Measurements from ENCODE around the gene PRDM1.

GRCh38 chr6:106107043-106107613, 21.0 kb downstream of the PRDM1 start:
- TF ChIP-seq CTCF (CRISPR knock-in tag; IDR thresholded peaks at IDR 0.05) (no peak), ZBTB38 (CRISPR knock-in tag; IDR thresholded peaks at IDR 0.05) (no peak), ZNF569 (CRISPR knock-in tag; IDR thresholded peaks at IDR 0.05; ENCODE audit: borderline replicate concordance) (no peak), NFKBIZ (CRISPR knock-in tag; IDR thresholded peaks at IDR 0.05) (no peak), SRSF9 (IDR thresholded peaks at IDR 0.05; ENCODE audit: borderline replicate concordance, insufficient read depth, low read depth, low read length, poor library complexity, severe bottlenecking) (no peak), ZNF782 (CRISPR knock-in tag; IDR thresholded peaks at IDR 0.05; ENCODE audit: borderline replicate concordance) (no peak)
